ENCODE measurements around the gene TXNIP. TPM values are rescaled to one million over a fixed set of nuclear protein-coding genes. Genes with fewer than 3 reads are reported as not detected.

Gene TXNIP
- total and polyA plus RNA-seq, 2 of the 4 experiments (the other 2 are of a cell fraction): 36.4 to 77.2 TPM

- H4K20me1 ChIP-seq (ENCODE audit: insufficient read depth, low read length): peaks cover 20% of the 10 kb centered on the region; the same call in 1 of the 2 replicates
- no peak overlapping the region for H2BK5ac ChIP-seq (ENCODE audit: low read depth, low read length, poor library complexity, severe bottlenecking)
- POLR2A ChIA-PET (ENCODE audit: unreplicated experiment): no interaction called here
- H3K14ac ChIP-seq (replicated peaks; ENCODE audit: low read depth, low read length): peak overlapping the region; percentile 87
- peaks cover 6% of the 10 kb centered on the region for H3K36me3 ChIP-seq (ENCODE audit: control insufficient read depth, insufficient read depth, low read length)
- no peak overlapping the region for H4K5ac ChIP-seq (ENCODE audit: low read depth, low read length)
- H3K9me3 ChIP-seq (ENCODE audit: control insufficient read depth, insufficient read depth, low read length): no peaks in the 10 kb centered on the region
- no peak for ATAC-seq (ENCODE audit: low read depth)
- H3K9ac ChIP-seq (ENCODE audit: low read depth, low read length): peak overlapping the region; percentile 10; the same call in 1 of the 2 replicates
- H3K18ac ChIP-seq (ENCODE audit: low read depth, low read length): no peak overlapping the region
- in situ Hi-C loops (cut with MboI; ENCODE audit: low sequenced_read_pairs) (no loop called here), intact Hi-C loops (cut with micrococcal nuclease) (loop anchor here (5.0 to 10.0 kb wide), 2 partner anchors 61 to 98 kb away; partner anchors contain the start of gene PIAS3), dilution Hi-C loops (cut with HindIII; ENCODE audit: low sequenced_read_pairs, unreplicated experiment) (no loop called here)
- H3K4me2 ChIP-seq (ENCODE audit: low read depth, low read length): peak overlapping the region; percentile 80
- TF ChIP-seq MXI1 (IDR thresholded peaks at IDR 0.05; ENCODE audit: borderline replicate concordance, low read depth, low read length) (no peak), POLR2A (IDR thresholded peaks at IDR 0.05; ENCODE audit: low read depth, low read length) (no peak), CEBPB (IDR thresholded peaks at IDR 0.05; ENCODE audit: low read depth, low read length) (no peak), RFX5 (IDR thresholded peaks at IDR 0.05; ENCODE audit: low read depth, low read length) (no peak), MAFK (IDR thresholded peaks at IDR 0.05; ENCODE audit: low read depth, low read length) (no peak), SMC3 (IDR thresholded peaks at IDR 0.05; ENCODE audit: low read depth, low read length) (no peak), NFE2L2 (IDR thresholded peaks at IDR 0.05; ENCODE audit: low read depth, low read length) (no peak), FOS (IDR thresholded peaks at IDR 0.05; ENCODE audit: low read depth, low read length) (no peak), RAD21 (IDR thresholded peaks at IDR 0.05; ENCODE audit: low read length) (no peak), CHD1 (IDR thresholded peaks at IDR 0.05; ENCODE audit: low read depth, low read length) (no peak), MAZ (IDR thresholded peaks at IDR 0.05; ENCODE audit: borderline replicate concordance, low read depth, low read length) (no peak), RCOR1 (IDR thresholded peaks at IDR 0.05; ENCODE audit: insufficient replicate concordance, low read length) (no peak), CTCF (conservative IDR thresholded peaks at IDR 0.05; ENCODE audit: low read depth, low read length) (no peak), USF2 (IDR thresholded peaks at IDR 0.05; ENCODE audit: low read depth, low read length) (no peak), BHLHE40 (IDR thresholded peaks at IDR 0.05; ENCODE audit: low read depth, low read length) (no peak), ELK1 (IDR thresholded peaks at IDR 0.05; ENCODE audit: borderline replicate concordance, low read depth, low read length) (no peak)
- H3K4me3 ChIP-seq (ENCODE audit: insufficient read depth, low read depth, low read length): no peak overlapping the region
- H3K4me1 ChIP-seq (ENCODE audit: control insufficient read depth, insufficient read depth, low read length): peaks cover 2% of the 10 kb centered on the region
- H3K23ac ChIP-seq (ENCODE audit: low read depth, low read length): peak overlapping the region; percentile 76
- no CpG with 5 or more reads among the region's 2 CpGs for WGBS, 2 experiments (ENCODE audit: extremely low coverage in 2 of 2, insufficient read length in 1 of 2)
- no peaks in the 10 kb centered on the region for H3K27me3 ChIP-seq (ENCODE audit: control insufficient read depth, insufficient read depth, low read length)
- H2AK9ac ChIP-seq (replicated peaks; ENCODE audit: low read depth, low read length, poor library complexity): peak overlapping the region; percentile 7
- DNase-seq: no peak
- H2BK15ac ChIP-seq (ENCODE audit: low read depth, low read length): no peak overlapping the region; the same call in 2 of the 3 replicates
- H3K27ac ChIP-seq (ENCODE audit: insufficient read depth, low read length): no peak overlapping the region
- no peak overlapping the region for H4K91ac ChIP-seq (ENCODE audit: insufficient read depth, low read depth, low read length)
- no peak overlapping the region for H3K56ac ChIP-seq (ENCODE audit: extremely low read depth, insufficient read depth, low read length)
- no peak overlapping the region for H2AFZ ChIP-seq (replicated peaks; ENCODE audit: low read length, poor library complexity)
- peak overlapping the region; percentile 29 for H2AK5ac ChIP-seq (ENCODE audit: low read depth, low read length)
- BruUV-seq (replicated peaks): no TSS peak
- H2BK120ac ChIP-seq (ENCODE audit: low read depth, low read length): no peak overlapping the region
- CTCF ChIA-PET: no interaction called here
- H3K79me1 ChIP-seq (ENCODE audit: low read depth in 1 of 2, low read length in 2 of 2): peaks cover 25 to 66% of the 10 kb centered on the region in 2 experiments
- no peak overlapping the region for H2BK20ac ChIP-seq (ENCODE audit: low read depth, low read length)
- H3K9me1 ChIP-seq (ENCODE audit: insufficient read depth, low read length): peaks cover 15% of the 10 kb centered on the region
- no peak overlapping the region for H4K8ac ChIP-seq (ENCODE audit: low read depth in 2 of 2, low read length in 2 of 2)
- H3K4ac ChIP-seq (ENCODE audit: low read depth, low read length): peak overlapping the region; percentile 32; the same call in 1 of the 2 replicates
Observed at GRCh38 chr1:145955436-145955835, 40.9 kb downstream of the TXNIP start.
